H1 (cell line): ENCODE measurements around the gene STAG2. TPM values are rescaled to one million over a fixed set of nuclear protein-coding genes. Genes with fewer than 3 reads are reported as not detected.

Experiments
- ASH2L ChIP-seq: fragments of 200-600, 300-600 bp; sonication (generic); IDR thresholded peaks from one replicate; pipeline ENCODE4 v1.7.1; 2017; ENCODE audit warnings: low read length
- BRCA1 ChIP-seq: IDR thresholded peaks from 2 replicates; pipeline ENCODE4 v1.6.1; 2012; ENCODE audit warnings: low read depth, low read length, improper control_type of control experiment
- CBX5 ChIP-seq: fragments of 300-800, 300-1000 bp; sonication (generic); IDR thresholded peaks from 2 replicates; pipeline ENCODE4 v1.7.1; 2016; ENCODE audit warnings: antibody characterized with exemption, low read length, low read depth
- CHD2 ChIP-seq: IDR thresholded peaks from 2 replicates; pipeline ENCODE4 v1.6.1; 2012; ENCODE audit warnings: low read length, improper control_type of control experiment
- CHD7 ChIP-seq: fragments of 300-600 bp; sonication (generic); IDR thresholded peaks from 2 replicates; pipeline ENCODE4 v1.7.1; 2012; ENCODE audit warnings: low read length, moderate library complexity, mild to moderate bottlenecking, inconsistent platforms; ENCODE audit not compliant: insufficient replicate concordance
- CREB1 ChIP-seq: IDR thresholded peaks from 2 replicates; pipeline ENCODE4 v1.6.1; 2012; ENCODE audit warnings: inconsistent platforms
- SAP30 ChIP-seq: fragments of 300-600 bp; sonication (generic); IDR thresholded peaks from 2 replicates; pipeline ENCODE4 v1.7.1; 2012; ENCODE audit warnings: low read length, moderate library complexity, mild to moderate bottlenecking, inconsistent platforms; ENCODE audit not compliant: insufficient read depth, insufficient replicate concordance
- SUZ12 ChIP-seq: fragments of 200-600 bp; sonication (generic); IDR thresholded peaks from 2 replicates; pipeline ENCODE4 v1.6.1; 2012; ENCODE audit warnings: mild to moderate bottlenecking, inconsistent platforms, low read length, moderate library complexity, mixed read lengths
- TEAD4 ChIP-seq: IDR thresholded peaks from 2 replicates; pipeline ENCODE4 v1.6.1; 2012; ENCODE audit warnings: low read depth, low read length, inconsistent platforms, mixed read lengths
- polyA plus RNA-seq, 7 experiments: library from polyadenylated mRNA; depleted of rRNA in 3 of 7; stranded (reverse) in 5 of 7; unstranded in 2 of 7; fragments of >200 nt in 5 of 7; fragments of 200-250 nt in 2 of 7; gene quantifications; 1 replicate in 5 of 7; 2 replicates in 1 of 7; 4 replicates in 1 of 7; pipeline versions ENCODE4 v1.2.1 to v1.2.3, GENCODE V29; 2011 to 2013; ENCODE audit warnings: missing spikeins in 2 of 7, mixed read lengths in 2 of 7
- total RNA-seq: library from RNA; stranded (reverse); fragmentation: NEBNext Ultra II Directional; extraction: Animal tissue kit (Norgen Biotek cat#: 25700); gene quantifications from 2 replicates; pipeline ENCODE4 v1.2.1, GENCODE V29; 2021
- TF ChIP-seq, protein P1 (sequence below): IDR thresholded peaks from 2 replicates; pipeline ENCODE4 v1.6.1; 2012; ENCODE audit warnings: inconsistent platforms

STAG2 gene
- total and polyA plus RNA-seq, 2 of the 8 experiments (the other 6 are each of a cell fraction or from before 2014, with no cell fraction given), result 20.3 to 94.9 TPM

DNA sequence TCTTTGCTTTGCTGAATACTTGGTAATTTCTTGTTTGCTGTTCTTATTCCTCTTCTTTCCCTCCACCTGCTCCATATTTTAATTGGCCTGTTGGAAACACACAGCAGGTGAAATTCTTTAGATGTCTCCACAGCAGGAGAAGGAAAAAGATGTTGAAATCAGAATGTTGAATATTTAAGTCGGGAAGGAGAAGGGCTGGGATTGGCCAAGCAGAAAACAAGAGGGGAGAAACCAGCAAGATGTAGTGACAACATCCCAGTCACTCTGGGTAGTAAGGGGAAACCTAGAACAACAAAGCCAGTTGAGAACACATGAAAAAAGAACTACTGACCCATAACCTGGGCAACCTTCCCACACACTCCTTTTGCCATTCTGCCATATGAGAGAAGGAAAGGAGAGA lies 37.3 kb upstream of the STAG2 start (continued):
- TF ChIP-seq CHD7, result no peak
- no peak for TF ChIP-seq SAP30
- no peak for TF ChIP-seq CBX5
- TF ChIP-seq SUZ12, result no peak
- no peak for TF ChIP-seq BRCA1
- TF ChIP-seq CHD2, result no peak
- TF ChIP-seq ASH2L, result no peak
- TF ChIP-seq, protein P1, sequence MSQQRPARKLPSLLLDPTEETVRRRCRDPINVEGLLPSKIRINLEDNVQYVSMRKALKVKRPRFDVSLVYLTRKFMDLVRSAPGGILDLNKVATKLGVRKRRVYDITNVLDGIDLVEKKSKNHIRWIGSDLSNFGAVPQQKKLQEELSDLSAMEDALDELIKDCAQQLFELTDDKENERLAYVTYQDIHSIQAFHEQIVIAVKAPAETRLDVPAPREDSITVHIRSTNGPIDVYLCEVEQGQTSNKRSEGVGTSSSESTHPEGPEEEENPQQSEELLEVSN, result no peak
- TF ChIP-seq TEAD4, result peak; percentile 88
- TF ChIP-seq CREB1, result no peak
